Activated T-helper 2 cell treated with anti-CD3 and anti-CD28 coated beads, Interferon-gamma antibody, Interleukin-2, Interleukin-4, amounts not matched to agents 10 μg/mL and 5 μg/mL and 100 μg/mL, durations not matched to agents 14 hours and 24 hours and 36 hours (primary cell): ENCODE data around the gene UNKL. TPM values are rescaled to one million over a fixed set of nuclear protein-coding genes. Genes with fewer than 3 reads are reported as not detected.
A peak's percentile ranks its signal among the peaks of the same experiment; 100 is the strongest.
"Not testable (repeated sequence)": the region's sequence is repeated elsewhere in the genome, so short reads cannot be mapped to it uniquely, and the experiment has no call there.

Source experiments
- DNase-seq: peaks from one replicate; pipeline ENCODE4 v3.0.0; 2021; ENCODE audit warnings: low spot score
- H3K27ac Mint-ChIP-seq: one replicate; pipeline ENCODE4 v1.8.0; 2021; ENCODE audit warnings: mixed read lengths
- H3K27me3 Mint-ChIP-seq: one replicate; pipeline ENCODE4 v1.8.0; 2021; ENCODE audit warnings: low read depth, mixed read lengths
- H3K36me3 Mint-ChIP-seq: one replicate; pipeline ENCODE4 v1.8.0; 2021; ENCODE audit warnings: low read depth, mixed read lengths
- H3K4me1 Mint-ChIP-seq: one replicate; pipeline ENCODE4 v1.8.0; 2021; ENCODE audit warnings: low read depth, mixed read lengths
- H3K4me3 Mint-ChIP-seq: one replicate; pipeline ENCODE4 v1.8.0; 2021; ENCODE audit warnings: low read depth, mild to moderate bottlenecking, moderate library complexity, mixed read lengths
- H3K9me3 Mint-ChIP-seq: one replicate; pipeline ENCODE4 v1.8.0; 2021; ENCODE audit warnings: mixed read lengths
- intact Hi-C: fragments of 100-400 bp; cut with micrococcal nuclease; formaldehyde crosslinking; loops from one replicate; pipeline ENCODE4 v1.15.1; 2023
- total RNA-seq: library from RNA; stranded (reverse); gene quantifications from 2 replicates; pipeline ENCODE4 v1.2.3, GENCODE V29; 2022

The UNKL gene
- total RNA-seq, 1 donor from 2014 or later: 44.6 TPM

GRCh38 chr16:1336619-1337018 is 77.9 kb downstream of the UNKL start:
- no peak overlapping the region for H3K27ac Mint-ChIP-seq
- peaks cover 25% of the 10 kb centered on the region for H3K27me3 Mint-ChIP-seq
- H3K9me3 Mint-ChIP-seq: no peaks in the 10 kb centered on the region
- DNase-seq: no peak
- intact Hi-C loops: no loop called here
- no peaks in the 10 kb centered on the region for H3K36me3 Mint-ChIP-seq
- H3K4me1 Mint-ChIP-seq: peaks cover 2% of the 10 kb centered on the region
- H3K4me3 Mint-ChIP-seq: no peak overlapping the region

GRCh38 chr16:1335996-1336395 is 78.5 kb downstream of the UNKL start:
- DNase-seq: no peak
- Mint-ChIP-seq H3K4me1 (peaks cover 6% of the 10 kb centered on the region), H3K36me3 (no peaks in the 10 kb centered on the region), H3K27me3 (peaks cover 26% of the 10 kb centered on the region), H3K9me3 (no peaks in the 10 kb centered on the region), H3K4me3 (no peak overlapping the region), H3K27ac (no peak overlapping the region)
- intact Hi-C loops: no loop called here

- no peak for DNase-seq
- intact Hi-C loops: no loop called here
- H3K4me1 Mint-ChIP-seq: peaks cover 6% of the 10 kb centered on the region
- H3K4me3 Mint-ChIP-seq: no peak overlapping the region
- no peaks in the 10 kb centered on the region for H3K36me3 Mint-ChIP-seq
- H3K9me3 Mint-ChIP-seq: no peaks in the 10 kb centered on the region
- H3K27ac Mint-ChIP-seq: no peak overlapping the region
- peaks cover 26% of the 10 kb centered on the region for H3K27me3 Mint-ChIP-seq
Observed at GRCh38 chr16:1335211-1335971, 79.1 kb downstream of the UNKL start.

- Mint-ChIP-seq H3K27ac (no peak overlapping the region), H3K4me1 (peaks cover 6% of the 10 kb centered on the region), H3K9me3 (no peaks in the 10 kb centered on the region), H3K27me3 (peaks cover 26% of the 10 kb centered on the region), H3K4me3 (no peak overlapping the region), H3K36me3 (no peaks in the 10 kb centered on the region)
- no peak for DNase-seq
- intact Hi-C loops: no loop called here
Observed at GRCh38 chr16:1334739-1335138, 79.8 kb downstream of the UNKL start.

GRCh38 chr16:1333854-1334700 is 80.4 kb downstream of the UNKL start:
- no peak overlapping the region for H3K4me3 Mint-ChIP-seq
- intact Hi-C loops: no loop called here
- DNase-seq: no peak
- H3K27me3 Mint-ChIP-seq: peaks cover 26% of the 10 kb centered on the region
- peaks cover 6% of the 10 kb centered on the region for H3K4me1 Mint-ChIP-seq
- H3K27ac Mint-ChIP-seq: no peak overlapping the region
- H3K9me3 Mint-ChIP-seq: no peaks in the 10 kb centered on the region
- no peaks in the 10 kb centered on the region for H3K36me3 Mint-ChIP-seq

GRCh38 chr16:1333149-1333812 is 81.2 kb downstream of the UNKL start, which contains the start of gene BAIAP3:
TSS of gene BAIAP3 (plus strand) at chr16:1333645. CDS start at chr16:1338550, 4,905 bp downstream.
- H3K4me1 Mint-ChIP-seq: peaks cover 6% of the 10 kb centered on the region
- peaks cover 26% of the 10 kb centered on the region for H3K27me3 Mint-ChIP-seq
- peak within 1 kb of the TSS; percentile 33 for H3K4me3 Mint-ChIP-seq
- peak; percentile 40 for DNase-seq
- no peaks in the 10 kb centered on the region for H3K9me3 Mint-ChIP-seq
- no peak within 1 kb of the TSS for H3K27ac Mint-ChIP-seq
- H3K36me3 Mint-ChIP-seq: no peaks in the 10 kb centered on the region
- intact Hi-C loops: no loop called here

GRCh38 chr16:1332618-1333148 is 81.8 kb downstream of the UNKL start:
- Mint-ChIP-seq H3K4me3 (peak overlapping the region; percentile 33), H3K4me1 (peaks cover 6% of the 10 kb centered on the region), H3K9me3 (no peaks in the 10 kb centered on the region), H3K36me3 (no peaks in the 10 kb centered on the region), H3K27me3 (peaks cover 26% of the 10 kb centered on the region), H3K27ac (no peak overlapping the region)
- intact Hi-C loops: no loop called here
- DNase-seq: no peak

GRCh38 chr16:1331712-1332617 is 82.5 kb downstream of the UNKL start:
- peak; percentile 63 for DNase-seq
- peaks cover 26% of the 10 kb centered on the region for H3K27me3 Mint-ChIP-seq
- peaks cover 6% of the 10 kb centered on the region for H3K4me1 Mint-ChIP-seq
- no peaks in the 10 kb centered on the region for H3K9me3 Mint-ChIP-seq
- no peaks in the 10 kb centered on the region for H3K36me3 Mint-ChIP-seq
- peak overlapping the region; percentile 33 for H3K4me3 Mint-ChIP-seq
- no peak overlapping the region for H3K27ac Mint-ChIP-seq
- intact Hi-C loops: no loop called here

- H3K9me3 Mint-ChIP-seq: no peaks in the 10 kb centered on the region
- no peak for DNase-seq
- no peak overlapping the region for H3K4me3 Mint-ChIP-seq
- peaks cover 24% of the 10 kb centered on the region for H3K27me3 Mint-ChIP-seq
- H3K36me3 Mint-ChIP-seq: peaks cover 4% of the 10 kb centered on the region
- H3K27ac Mint-ChIP-seq: no peak overlapping the region
- peaks cover 6% of the 10 kb centered on the region for H3K4me1 Mint-ChIP-seq
- intact Hi-C loops: no loop called here
Observed at GRCh38 chr16:1330931-1331711, 83.4 kb downstream of the UNKL start.

- no peaks in the 10 kb centered on the region for H3K9me3 Mint-ChIP-seq
- DNase-seq: no peak
- intact Hi-C loops: no loop called here
- H3K4me1 Mint-ChIP-seq: peaks cover 6% of the 10 kb centered on the region
- no peak overlapping the region for H3K4me3 Mint-ChIP-seq
- no peak overlapping the region for H3K27ac Mint-ChIP-seq
- peaks cover 21% of the 10 kb centered on the region for H3K27me3 Mint-ChIP-seq
- peaks cover 4% of the 10 kb centered on the region for H3K36me3 Mint-ChIP-seq
Observed at GRCh38 chr16:1330260-1330914, 84.1 kb downstream of the UNKL start.

- H3K9me3 Mint-ChIP-seq, H3K27ac Mint-ChIP-seq, intact Hi-C loops, H3K4me3 Mint-ChIP-seq, DNase-seq, H3K36me3 Mint-ChIP-seq, H3K4me1 Mint-ChIP-seq: not testable (repeated sequence)
- peaks cover 11% of the 10 kb centered on the region for H3K27me3 Mint-ChIP-seq
Observed at GRCh38 chr16:1328961-1329360, 85.5 kb downstream of the UNKL start.
